Thoracic aorta (tissue), 2 donors: Measurements from ENCODE around the gene NHS. TPM values are rescaled to one million over a fixed set of nuclear protein-coding genes. Genes with fewer than 3 reads are reported as not detected.

Experiments
- ATAC-seq: fragments of 150-250 bp; one replicate; pipeline ENCODE4 v1.8.0; 2017; ENCODE audit warnings: low read depth; ENCODE audit not compliant: insufficient number of reproducible peaks, low FRiP score
- DNase-seq: peaks from one replicate; pipeline ENCODE4 v3.0.0-alpha.2; 2020; ENCODE audit warnings: low spot score
- H3K27ac ChIP-seq, 2 donors: fragments of 200-600 bp; sonication (generic); 1 replicate in 1 of 2; 2 replicates in 1 of 2; pipeline ENCODE4 v1.5.1; 2016; ENCODE audit warnings: mild to moderate bottlenecking in 2 of 2, moderate library complexity in 2 of 2
- H3K27me3 ChIP-seq: fragments of 200-600 bp; sonication (generic); replicated peaks from 2 replicates; pipeline ENCODE4 v1.6.0; 2016; ENCODE audit warnings: mild to moderate bottlenecking; ENCODE audit not compliant: insufficient read depth
- H3K36me3 ChIP-seq: fragments of 200-600 bp; sonication (generic); one replicate; pipeline ENCODE4 v1.5.1; 2016
- H3K4me1 ChIP-seq, 2 donors: fragments of 200-600 bp; sonication (generic); 1 replicate in 1 of 2; 2 replicates in 1 of 2; pipeline versions ENCODE4 v1.5.1 to v1.6.0; 2016; ENCODE audit warnings: low read depth in 2 of 2, mild to moderate bottlenecking in 1 of 2; ENCODE audit not compliant: control insufficient read depth in 1 of 2
- H3K4me3 ChIP-seq: fragments of 200-600 bp; sonication (generic); 2 replicates; pipeline ENCODE4 v1.5.1; 2016; ENCODE audit warnings: mild to moderate bottlenecking
- H3K9me3 ChIP-seq: fragments of 200-600 bp; sonication (generic); 2 replicates; pipeline ENCODE4 v1.5.1; 2016
- CTCF ChIP-seq: fragments of 200-600 bp; sonication (generic); IDR thresholded peaks from one replicate; pipeline ENCODE4 v1.5.1; 2019; ENCODE audit warnings: antibody characterized with exemption
- total RNA-seq, 2 donors: library from RNA; depleted of rRNA; stranded (reverse); fragments of >200 nt; gene quantifications; one replicate each; pipeline versions ENCODE4 v1.1.0 to v1.2.3, GENCODE V29; 2016

NHS gene
- total RNA-seq, 2 donors from 2014 or later: 23.3 to 29.6 TPM

- TF ChIP-seq CTCF: no peak
- Histone ChIP-seq H3K36me3 (no peaks in the 10 kb centered on the region), H3K27me3 (no peaks in the 10 kb centered on the region), H3K4me3 (no peak overlapping the region), H3K9me3 (no peaks in the 10 kb centered on the region), H3K4me1 (peaks cover 22 to 66% of the 10 kb centered on the region in 2 donors), H3K27ac (peak overlapping the region; percentile 63 to 85)
- no peak for DNase-seq
- ATAC-seq: no peak
These were observed 219.7 kb downstream of the NHS start for GRCh38 chrX:17594693-17595092.

DNA sequence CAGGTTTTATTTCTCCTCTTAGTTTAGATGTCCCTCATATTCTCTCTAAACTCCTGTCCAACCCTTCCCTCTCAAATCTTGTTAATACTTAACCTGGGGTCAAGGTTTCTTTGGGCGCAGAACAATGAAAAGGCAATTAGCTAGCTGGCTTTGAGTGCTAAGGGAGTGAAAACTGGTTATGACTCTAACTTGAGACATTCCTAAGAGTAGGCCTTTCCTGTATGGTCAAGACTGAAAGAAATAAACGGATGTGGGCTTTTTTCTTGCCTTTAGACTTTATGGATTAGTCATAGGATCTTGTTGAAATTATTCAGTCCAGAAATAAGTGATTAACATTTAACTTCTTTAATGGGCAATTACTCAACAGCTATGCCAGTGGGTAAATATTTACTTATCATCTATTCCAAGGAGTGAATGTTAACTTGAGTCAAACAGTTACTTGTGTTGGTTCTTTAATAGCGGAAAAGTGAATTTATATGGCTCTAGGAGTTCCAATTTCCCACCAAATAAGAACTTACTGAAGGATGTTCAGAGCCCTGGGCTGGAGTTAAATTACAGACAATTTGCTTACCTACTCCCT, 220.5 kb downstream of the NHS start:
- no peaks in the 10 kb centered on the region for H3K27me3 ChIP-seq
- H3K9me3 ChIP-seq: no peaks in the 10 kb centered on the region
- DNase-seq: no peak
- H3K4me1 ChIP-seq: peaks cover 27 to 74% of the 10 kb centered on the region in 2 donors
- peak overlapping the region; percentile 79 to 85 for H3K27ac ChIP-seq
- no peak for ATAC-seq
- H3K4me3 ChIP-seq: no peak overlapping the region
- no peak for TF ChIP-seq CTCF
- H3K36me3 ChIP-seq: no peaks in the 10 kb centered on the region

GRCh38 chrX:17596061-17596460, 221.1 kb downstream of the NHS start:
- Histone ChIP-seq H3K27me3 (no peaks in the 10 kb centered on the region), H3K9me3 (no peaks in the 10 kb centered on the region), H3K4me3 (no peak overlapping the region), H3K36me3 (no peaks in the 10 kb centered on the region), H3K4me1 (peaks cover 24 to 80% of the 10 kb centered on the region in 2 donors), H3K27ac (peak overlapping the region; percentile 79 to 85)
- no peak for TF ChIP-seq CTCF
- ATAC-seq (no peak), DNase-seq (no peak)

DNA sequence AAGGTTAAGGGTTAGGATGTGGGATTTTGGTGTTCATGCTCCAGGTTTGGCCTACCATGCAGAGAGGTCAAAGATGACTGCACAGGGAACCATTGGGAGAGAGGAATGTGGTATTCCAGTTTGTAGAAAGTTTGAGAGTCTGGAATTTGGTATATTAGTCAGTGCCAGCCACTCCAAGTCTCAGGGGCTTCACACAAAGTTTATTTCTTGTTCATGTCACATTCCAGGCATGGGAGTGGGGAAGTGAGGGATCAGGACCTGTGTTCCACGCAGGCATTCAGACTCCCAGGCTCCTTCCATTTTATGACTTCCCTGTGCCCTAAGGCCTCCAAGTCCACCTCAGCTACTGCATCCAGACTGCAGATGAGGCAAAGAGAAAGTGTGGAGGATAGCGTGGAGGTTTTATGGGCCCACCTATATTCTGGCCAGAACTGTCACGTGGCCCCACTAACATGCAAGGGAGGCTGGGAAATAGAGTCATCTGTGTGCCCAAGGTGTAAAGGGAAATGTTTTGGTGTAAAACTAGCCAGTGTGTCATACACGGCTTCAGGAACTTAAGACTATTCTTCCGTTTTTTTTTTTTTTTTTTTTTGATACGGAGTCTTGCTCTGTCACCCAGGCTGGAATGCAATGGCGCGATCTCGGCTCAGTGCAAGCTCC, 221.7 kb downstream of the NHS start:
- ATAC-seq (no peak), DNase-seq (no peak)
- peaks cover 24 to 84% of the 10 kb centered on the region in 2 donors for H3K4me1 ChIP-seq
- H3K36me3 ChIP-seq: no peaks in the 10 kb centered on the region
- H3K27ac ChIP-seq: peak overlapping the region; percentile 79 to 85
- no peaks in the 10 kb centered on the region for H3K9me3 ChIP-seq
- TF ChIP-seq CTCF: no peak
- no peak overlapping the region for H3K4me3 ChIP-seq
- H3K27me3 ChIP-seq: no peaks in the 10 kb centered on the region

- ATAC-seq (no peak), DNase-seq (no peak)
- H3K27ac ChIP-seq: peak overlapping the region; percentile 79 to 85
- peaks cover 24 to 91% of the 10 kb centered on the region in 2 donors for H3K4me1 ChIP-seq
- H3K36me3 ChIP-seq: no peaks in the 10 kb centered on the region
- no peaks in the 10 kb centered on the region for H3K27me3 ChIP-seq
- H3K9me3 ChIP-seq: no peaks in the 10 kb centered on the region
- no peak for TF ChIP-seq CTCF
- H3K4me3 ChIP-seq: no peak overlapping the region
These were observed 222.3 kb downstream of the NHS start for GRCh38 chrX:17597327-17597726.
